Adrenal gland (tissue), 5 donors: ENCODE measurements around the gene GPR85.

Source experiments
- CTCF ChIP-seq, 6 experiments: fragments of 450-650 bp in 4 of 6; fragments of 200-600 bp in 2 of 6; sonication (generic) in 1 of 6; IDR thresholded peaks; 1 replicate in 5 of 6; 2 replicates in 1 of 6; pipeline versions ENCODE4 v1.5.1 to v1.8.0; 2016 to 2021; ENCODE audit warnings: antibody characterized with exemption in 6 of 6, mild to moderate bottlenecking in 2 of 6, moderate library complexity in 1 of 6
- POLR2A ChIP-seq, 2 donors: fragments of 450-650 bp; IDR thresholded peaks; one replicate each; pipeline ENCODE4 v1.6.1; 2017; ENCODE audit warnings: antibody characterized with exemption in 2 of 2, mild to moderate bottlenecking in 2 of 2, moderate library complexity in 1 of 2
- donor health status: DM: no; HTN: no; CAD: no.

GRCh38 chr7:113033959-113034358, 52.7 kb downstream of the GPR85 start:
- TF ChIP-seq CTCF (IDR thresholded peaks at IDR 0.05) (no peak), POLR2A (IDR thresholded peaks at IDR 0.05) (no peak)
